ENCODE measurements around the gene EFNA4.
A peak's percentile ranks its signal among the peaks of the same experiment; 100 is the strongest.

EFNA4 gene

GRCh38 chr1:155075535-155075934, 12.0 kb downstream of the EFNA4 start:
- no peak for DNase-seq

DNA sequence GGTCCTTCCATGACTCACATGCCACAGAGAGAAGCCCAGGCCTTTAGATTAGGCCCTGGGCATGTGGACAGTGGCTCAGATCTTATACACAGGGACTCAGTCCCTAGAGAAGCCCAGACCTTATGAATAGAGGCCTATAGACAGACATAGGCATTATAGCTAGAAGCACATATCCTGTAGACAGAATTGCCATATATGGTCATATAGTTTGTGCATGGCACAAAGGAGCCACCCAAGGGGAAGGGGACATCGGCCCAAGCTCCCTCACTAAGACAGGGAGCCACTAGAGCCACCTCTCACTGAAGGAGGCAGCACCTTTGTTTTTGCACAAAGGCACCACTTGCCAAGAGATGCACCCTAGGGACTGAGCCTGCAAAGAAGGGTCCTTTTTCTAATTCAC, 12.8 kb downstream of the EFNA4 start:
- DNase-seq, result no peak

DNA sequence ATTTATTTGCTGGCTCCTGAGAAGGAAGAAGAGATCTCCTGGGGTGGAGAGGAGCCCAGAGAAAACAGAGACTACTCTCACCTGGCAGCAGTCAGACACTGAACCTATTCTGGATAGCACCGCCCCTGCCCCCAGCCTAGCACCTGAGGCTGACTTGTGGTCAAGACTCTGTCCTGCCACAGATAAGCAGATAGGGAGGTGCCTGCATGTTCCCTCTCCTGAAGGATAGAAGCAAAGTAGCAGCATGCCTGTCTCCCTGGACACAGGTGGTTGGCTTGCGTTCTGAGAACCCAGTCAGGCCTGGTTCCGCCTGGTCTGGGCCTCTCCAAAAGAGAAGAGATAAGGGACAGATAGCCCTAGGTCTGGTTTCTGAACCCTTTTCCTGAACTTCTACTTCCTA, 13.8 kb downstream of the EFNA4 start:
- no peak for DNase-seq

- no peak for DNase-seq
Observed at GRCh38 chr1:155077758-155078445, 14.4 kb downstream of the EFNA4 start.

- DNase-seq, result peak; percentile 78
Observed at GRCh38 chr1:155078469-155079209, 15.1 kb downstream of the EFNA4 start, which contains the start of gene EFNA3. Gene EFNA3, plus strand, starts transcription at chr1:155078837. Its CDS starts 105 bp downstream, at chr1:155078942.

- no peak for DNase-seq
Observed at GRCh38 chr1:155079210-155079486, 15.6 kb downstream of the EFNA4 start.

- DNase-seq, result peak; percentile 27
Observed at GRCh38 chr1:155079487-155080311, 16.2 kb downstream of the EFNA4 start.

- DNase-seq, result peak; percentile 42
Observed at GRCh38 chr1:155080312-155081228, 17.0 kb downstream of the EFNA4 start.

GRCh38 chr1:155081472-155082300, 18.1 kb downstream of the EFNA4 start:
- DNase-seq, result peak; percentile 47

DNA sequence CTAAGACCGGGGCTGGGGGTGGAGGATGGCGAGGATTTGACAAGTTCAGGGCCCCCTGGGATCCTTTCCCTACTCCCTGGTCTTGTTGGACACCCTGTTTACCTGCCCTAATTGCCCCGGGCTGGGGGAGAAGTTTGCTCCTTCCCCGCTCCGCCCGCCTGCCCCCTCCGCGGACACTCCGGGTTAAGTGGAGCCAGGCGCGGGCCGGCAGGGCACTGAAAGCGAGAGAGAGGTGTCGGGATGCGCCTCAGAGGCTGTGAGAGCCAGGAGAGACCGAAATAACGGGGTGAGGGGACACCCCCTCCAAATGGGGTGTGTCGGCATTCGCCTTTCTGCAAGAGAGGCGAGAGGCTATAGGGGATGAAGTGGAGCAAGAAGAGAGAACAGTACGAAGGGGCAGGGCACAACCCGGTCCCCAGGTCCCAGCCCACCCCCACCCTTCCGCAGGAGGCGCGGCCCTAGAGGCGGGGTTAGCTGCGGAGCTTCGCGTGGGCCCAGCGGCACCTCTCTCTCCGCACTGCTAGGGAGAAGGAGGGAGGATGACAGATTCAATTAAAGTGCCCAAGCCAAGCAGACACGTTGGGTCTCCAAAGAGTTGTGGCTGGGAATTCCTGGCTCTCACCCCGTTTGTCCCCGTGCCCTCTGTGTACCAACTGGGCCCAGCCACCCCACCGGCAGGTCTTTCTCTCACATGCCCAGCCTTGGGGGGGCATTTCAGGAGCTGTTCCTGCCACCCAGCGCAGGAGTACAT, 18.9 kb downstream of the EFNA4 start:
- peak; percentile 28 for DNase-seq

DNA sequence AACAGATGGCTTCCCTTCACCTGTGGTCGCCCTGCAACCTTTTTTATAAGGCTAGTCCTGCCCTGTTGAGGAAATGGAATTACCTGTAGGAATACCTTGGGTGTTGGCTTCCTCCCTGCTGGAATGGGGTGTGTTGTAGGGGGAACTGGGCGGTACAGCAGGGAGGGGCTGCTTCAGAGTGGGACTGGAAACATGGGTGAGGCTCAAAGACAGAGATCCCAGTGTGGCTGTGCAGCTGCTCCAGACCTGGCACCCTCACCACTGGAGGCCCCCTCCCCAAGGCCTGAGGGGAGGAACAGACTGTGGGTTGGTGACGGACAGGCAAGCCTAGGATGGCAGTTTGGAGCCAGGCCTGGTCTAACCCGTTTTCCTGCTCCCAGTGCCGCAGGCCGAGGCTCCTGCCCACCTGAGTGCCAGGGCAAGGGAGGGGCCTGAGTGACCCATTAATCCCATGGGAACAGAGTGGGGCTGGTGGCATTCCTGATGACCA, 19.6 kb downstream of the EFNA4 start:
- DNase-seq, result no peak

DNA sequence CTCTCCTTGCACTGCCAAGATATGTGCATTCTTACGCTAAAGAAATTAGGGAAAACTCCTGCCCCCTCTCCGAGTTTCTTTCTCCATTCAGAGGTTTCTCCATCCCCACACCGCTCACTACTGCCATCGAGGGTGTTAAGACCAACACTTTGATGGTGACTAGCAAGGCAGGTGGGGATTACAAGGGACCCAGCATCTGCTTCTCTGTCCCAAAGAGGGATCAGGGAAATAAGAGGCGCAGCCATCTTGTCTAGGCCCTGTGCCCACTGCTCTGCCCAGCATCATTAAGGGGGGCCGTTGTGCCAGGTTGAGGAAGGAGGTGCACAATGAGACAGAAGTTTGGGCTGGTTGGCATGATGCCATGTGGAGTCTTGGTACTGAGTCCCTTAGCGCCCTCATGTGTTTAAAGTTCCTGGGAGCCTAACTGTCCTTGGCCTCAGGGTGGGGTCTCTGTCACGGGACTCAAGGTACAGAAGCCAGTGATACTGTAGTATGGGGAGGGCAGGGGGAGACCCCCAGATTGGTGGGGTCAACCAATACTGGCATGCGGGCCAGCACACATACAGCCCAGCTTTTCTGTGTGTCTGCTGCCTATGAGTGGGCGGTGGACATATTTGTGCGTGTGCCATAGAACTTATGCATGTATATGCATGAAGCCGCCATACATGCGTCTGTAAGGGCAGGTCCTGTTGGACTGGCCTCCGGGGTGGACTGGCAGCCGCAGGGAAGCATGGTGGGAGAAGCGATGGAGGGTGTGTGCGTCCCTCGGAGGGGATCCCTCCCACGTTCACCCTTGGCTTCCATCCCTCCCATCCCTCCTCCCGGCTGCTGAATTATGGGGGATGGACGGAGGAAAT, 20.6 kb downstream of the EFNA4 start:
- peak; percentile 45 for DNase-seq

- peak; percentile 92 for DNase-seq
Observed at GRCh38 chr1:155084722-155085503, 21.4 kb downstream of the EFNA4 start.

DNA sequence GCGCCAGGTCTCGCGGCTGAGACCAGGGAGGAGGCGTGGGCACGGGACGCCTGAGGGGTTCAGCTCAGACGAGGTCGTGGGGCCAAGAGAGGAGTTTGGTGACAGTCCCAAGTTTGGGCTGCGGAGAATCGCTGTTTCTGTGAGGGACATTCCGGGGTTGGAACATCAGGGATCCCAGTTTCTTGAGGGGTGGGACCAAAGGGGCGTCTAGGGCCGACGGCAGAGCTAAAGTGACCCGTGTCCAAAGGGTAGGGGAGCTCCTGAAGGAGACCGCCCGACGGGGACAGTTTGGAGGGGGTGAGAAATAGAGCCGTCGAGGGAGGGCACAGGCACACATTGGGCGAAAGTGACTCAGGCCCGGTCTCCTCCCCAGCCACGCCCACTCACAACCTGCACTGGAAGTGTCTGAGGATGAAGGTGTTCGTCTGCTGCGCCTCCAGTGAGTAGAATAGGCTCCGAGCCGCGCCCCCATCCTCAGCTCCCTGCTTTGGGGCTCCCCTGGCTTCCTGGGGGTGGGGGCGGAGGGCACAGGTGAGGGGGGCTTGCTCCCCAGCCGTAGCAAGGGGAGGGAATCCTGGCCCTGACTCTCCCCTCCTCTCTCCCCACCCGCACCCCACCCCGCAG, 22.1 kb downstream of the EFNA4 start:
- DNase-seq, result peak; percentile 72

GRCh38 chr1:155086128-155086741, 22.7 kb downstream of the EFNA4 start:
- peak; percentile 83 for DNase-seq

- DNase-seq, result no peak
Observed at GRCh38 chr1:155086856-155087535, 23.5 kb downstream of the EFNA4 start.

All from CD4-positive, alpha-beta T cell treated with Interleukin-12 subunit alpha and Interleukin-12 subunit beta, for 1 hour (primary cell).